Nephron (organoid): ENCODE measurements around the gene GPR152.

Experiments used
- H3K27ac Mint-ChIP-seq, 3 experiments: 2 replicates each; pipeline ENCODE4 v1.8.0; 2020; ENCODE audit warnings: mixed read lengths in 3 of 3, mild to moderate bottlenecking in 2 of 3, moderate library complexity in 1 of 3
- H3K27me3 Mint-ChIP-seq: 2 replicates; pipeline ENCODE4 v1.8.0; 2021; ENCODE audit warnings: low read depth, mild to moderate bottlenecking, moderate library complexity, mixed read lengths
- H3K36me3 Mint-ChIP-seq: 2 replicates; pipeline ENCODE4 v1.8.0; 2020; ENCODE audit warnings: low read depth, mixed read lengths
- H3K4me1 Mint-ChIP-seq: 2 replicates; pipeline ENCODE4 v1.8.0; 2020; ENCODE audit warnings: mixed read lengths
- H3K4me3 Mint-ChIP-seq, 3 experiments: 2 replicates each; pipeline ENCODE4 v1.8.0; 2020; ENCODE audit warnings: mild to moderate bottlenecking in 3 of 3, mixed read lengths in 3 of 3, moderate library complexity in 2 of 3
- H3K9me3 Mint-ChIP-seq: 2 replicates; pipeline ENCODE4 v1.8.0; 2020; ENCODE audit warnings: mixed read lengths
- CTCF ChIP-seq, 3 experiments: fragments of 200-600 bp; sonication (generic); IDR thresholded peaks; one replicate each; pipeline ENCODE4 v1.5.0; 2021; ENCODE audit warnings: antibody characterized with exemption in 3 of 3; ENCODE audit not compliant: unreplicated experiment in 3 of 3

Gene GPR152

GRCh38 chr11:67401495-67402191 lies 50.9 kb downstream of the GPR152 start, which contains the start of gene PPP1CA:
Gene PPP1CA (minus strand): TSS chr11:67401858. CDS start chr11:67401782, 76 bp downstream.
- TF ChIP-seq CTCF (IDR thresholded peaks at IDR 0.05; ENCODE audit: unreplicated experiment in 3 of 3): peak; percentile 50 to 58 (median 54)
- Mint-ChIP-seq H3K9me3 (no peaks in the 10 kb centered on the region), H3K27me3 (no peaks in the 10 kb centered on the region), H3K27ac (peak within 1 kb of the TSS; percentile 74 to 95 (median 93)), H3K4me1 (peaks cover 18% of the 10 kb centered on the region), H3K4me3 (peak within 1 kb of the TSS; percentile 84 to 94 (median 91)), H3K36me3 (peaks cover 10% of the 10 kb centered on the region)
